Measurements from ENCODE around the gene BBS10.
"Not testable (repeated sequence)": the region's sequence is repeated elsewhere in the genome, so short reads cannot be mapped to it uniquely, and the experiment has no call there.

The BBS10 gene

DNA sequence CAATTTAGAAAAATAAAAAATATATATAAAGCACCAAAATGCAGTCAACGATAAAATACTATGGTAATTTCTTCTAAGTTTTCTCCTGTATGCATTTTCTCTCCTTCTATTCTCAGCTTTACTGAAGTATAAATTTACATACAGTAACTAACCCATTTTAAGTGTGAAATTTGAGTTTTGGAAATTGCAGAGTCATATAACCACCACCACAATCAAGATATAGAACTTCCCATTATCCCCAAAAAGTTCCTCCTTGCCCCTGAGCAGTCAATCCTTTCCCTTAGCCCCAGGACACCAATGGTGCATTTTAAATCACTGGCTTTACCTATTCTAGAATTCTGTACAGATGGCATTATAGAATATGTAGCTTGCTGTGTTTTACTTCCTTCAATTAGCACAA is 31.0 kb upstream of the BBS10 start:
- Histone ChIP-seq H3K27ac (no peak overlapping the region), H3K4me3 (ENCODE audit: low read depth in 1 of 2, low read length in 1 of 2) (no peak overlapping the region), H3K36me3 (peaks cover 85% of the 10 kb centered on the region), H3K4me1 (ENCODE audit: control insufficient read depth in 1 of 2, insufficient read depth in 1 of 2, low read depth in 1 of 2, low read length in 1 of 2) (no peaks in the 10 kb centered on the region), H3K9me3 (no peaks in the 10 kb centered on the region), H3K27me3 (no peaks in the 10 kb centered on the region)
- TF ChIP-seq, protein P1, sequence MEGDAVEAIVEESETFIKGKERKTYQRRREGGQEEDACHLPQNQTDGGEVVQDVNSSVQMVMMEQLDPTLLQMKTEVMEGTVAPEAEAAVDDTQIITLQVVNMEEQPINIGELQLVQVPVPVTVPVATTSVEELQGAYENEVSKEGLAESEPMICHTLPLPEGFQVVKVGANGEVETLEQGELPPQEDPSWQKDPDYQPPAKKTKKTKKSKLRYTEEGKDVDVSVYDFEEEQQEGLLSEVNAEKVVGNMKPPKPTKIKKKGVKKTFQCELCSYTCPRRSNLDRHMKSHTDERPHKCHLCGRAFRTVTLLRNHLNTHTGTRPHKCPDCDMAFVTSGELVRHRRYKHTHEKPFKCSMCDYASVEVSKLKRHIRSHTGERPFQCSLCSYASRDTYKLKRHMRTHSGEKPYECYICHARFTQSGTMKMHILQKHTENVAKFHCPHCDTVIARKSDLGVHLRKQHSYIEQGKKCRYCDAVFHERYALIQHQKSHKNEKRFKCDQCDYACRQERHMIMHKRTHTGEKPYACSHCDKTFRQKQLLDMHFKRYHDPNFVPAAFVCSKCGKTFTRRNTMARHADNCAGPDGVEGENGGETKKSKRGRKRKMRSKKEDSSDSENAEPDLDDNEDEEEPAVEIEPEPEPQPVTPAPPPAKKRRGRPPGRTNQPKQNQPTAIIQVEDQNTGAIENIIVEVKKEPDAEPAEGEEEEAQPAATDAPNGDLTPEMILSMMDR (IDR thresholded peaks at IDR 0.05) = no peak

DNA sequence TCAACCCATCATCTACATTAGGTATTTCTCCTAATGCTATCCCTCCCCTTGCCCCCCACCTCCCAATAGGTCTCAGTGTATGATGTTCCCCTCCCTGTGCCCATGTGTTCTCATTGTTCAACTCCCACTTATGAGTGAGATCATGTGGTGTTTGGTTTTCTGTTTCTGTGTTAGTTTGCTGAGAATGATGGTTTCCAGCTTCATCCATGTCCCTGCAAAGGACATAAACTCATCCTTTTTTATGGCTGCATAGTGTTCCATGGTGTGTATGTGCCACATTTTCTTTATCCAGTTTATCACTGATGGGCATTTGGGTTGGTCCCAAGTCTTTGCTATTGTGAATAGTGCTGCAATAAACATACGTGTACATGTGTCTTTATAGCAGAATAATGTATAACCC is 28.7 kb upstream of the BBS10 start:
- not testable (repeated sequence) for H3K9me3 ChIP-seq; H3K27me3 ChIP-seq; H3K4me3 ChIP-seq (ENCODE audit: low read depth in 1 of 2, low read length in 1 of 2); H3K27ac ChIP-seq; H3K4me1 ChIP-seq (ENCODE audit: control insufficient read depth in 1 of 2, insufficient read depth in 1 of 2, low read depth in 1 of 2, low read length in 1 of 2)
- peaks cover 89% of the 10 kb centered on the region for H3K36me3 ChIP-seq

DNA sequence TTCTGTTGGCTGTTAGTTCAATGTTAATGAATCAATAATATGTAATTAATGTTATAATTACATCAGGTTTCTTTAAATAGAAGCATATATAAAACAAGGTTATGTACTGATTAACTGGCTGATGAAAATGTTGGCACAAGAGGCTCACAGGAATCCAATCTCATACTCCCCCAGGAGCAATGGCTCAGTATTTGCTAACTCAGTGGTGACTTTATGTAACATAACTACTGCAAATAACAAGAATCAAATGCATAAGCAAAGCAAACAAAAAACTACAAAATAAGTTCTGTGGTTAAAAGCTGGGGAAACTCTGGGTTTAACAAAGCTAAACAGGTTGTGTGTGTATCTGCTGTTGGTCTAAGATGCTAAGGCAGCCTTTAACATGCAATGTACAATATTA is 27.7 kb upstream of the BBS10 start:
- TF ChIP-seq, protein P1 (IDR thresholded peaks at IDR 0.05) = no peak
- Histone ChIP-seq H3K4me1 (ENCODE audit: control insufficient read depth in 1 of 2, insufficient read depth in 1 of 2, low read depth in 1 of 2, low read length in 1 of 2) (no peaks in the 10 kb centered on the region), H3K9me3 (no peaks in the 10 kb centered on the region), H3K36me3 (peaks cover 87% of the 10 kb centered on the region), H3K27me3 (no peaks in the 10 kb centered on the region), H3K27ac (no peak overlapping the region), H3K4me3 (ENCODE audit: low read depth in 1 of 2, low read length in 1 of 2) (no peak overlapping the region)

DNA sequence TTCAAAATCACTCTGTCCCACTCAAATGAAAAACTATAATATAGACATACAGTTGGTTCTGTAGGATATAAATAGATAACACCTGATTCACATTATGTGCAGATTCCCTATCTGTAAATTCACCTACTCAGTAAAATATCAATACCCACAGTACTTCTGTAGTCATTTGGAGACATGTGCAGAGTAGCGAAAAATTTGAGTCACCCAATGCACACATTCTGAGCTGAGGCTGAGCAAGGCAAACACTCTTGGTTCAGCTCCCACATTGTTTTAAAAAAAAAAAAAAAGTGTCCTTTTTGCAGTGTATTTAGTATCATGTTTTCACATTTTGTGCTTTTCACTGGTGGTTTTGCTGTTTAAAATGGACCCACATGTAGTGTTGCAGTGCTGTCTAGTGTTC is 27.3 kb upstream of the BBS10 start:
- H3K36me3 ChIP-seq = peaks cover 91% of the 10 kb centered on the region
- no peaks in the 10 kb centered on the region for H3K4me1 ChIP-seq (ENCODE audit: control insufficient read depth in 1 of 2, insufficient read depth in 1 of 2, low read depth in 1 of 2, low read length in 1 of 2)
- no peak overlapping the region for H3K27ac ChIP-seq
- no peak overlapping the region for H3K4me3 ChIP-seq (ENCODE audit: low read depth in 1 of 2, low read length in 1 of 2)
- TF ChIP-seq, protein P1 (IDR thresholded peaks at IDR 0.05) = no peak
- H3K9me3 ChIP-seq = no peaks in the 10 kb centered on the region
- H3K27me3 ChIP-seq = no peaks in the 10 kb centered on the region

DNA sequence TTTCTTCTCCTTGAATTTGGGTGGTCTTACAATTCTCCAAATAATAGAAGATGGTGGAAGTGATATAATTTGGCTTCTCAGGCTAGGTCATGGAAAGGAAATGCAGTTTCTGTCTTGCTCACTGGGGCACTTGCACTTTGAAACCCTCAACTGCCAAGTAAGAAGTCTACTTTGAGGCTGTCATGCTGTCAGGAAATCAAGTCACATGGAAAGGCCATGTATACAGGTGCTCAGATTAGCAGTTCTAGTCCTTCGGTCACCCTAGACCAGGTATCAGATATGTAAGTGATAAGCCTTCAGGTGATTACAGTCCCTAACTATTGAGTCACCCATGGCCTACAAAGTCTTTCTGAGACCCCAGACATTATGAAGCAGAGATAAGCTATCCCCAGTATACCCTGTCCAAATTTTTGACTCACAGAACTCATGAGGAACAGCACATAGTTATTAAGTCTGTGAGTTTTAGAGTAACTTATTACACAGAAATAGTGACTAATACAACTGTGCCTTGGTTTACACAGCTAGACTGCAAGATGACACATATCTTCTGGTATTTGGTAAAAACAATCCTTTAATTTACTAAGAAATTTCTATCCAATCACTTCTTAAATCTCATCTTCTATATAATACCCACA is 26.3 kb upstream of the BBS10 start:
- TF ChIP-seq, protein P1 (IDR thresholded peaks at IDR 0.05) = no peak
- H3K27me3 ChIP-seq = no peaks in the 10 kb centered on the region
- no peak overlapping the region for H3K27ac ChIP-seq
- no peak overlapping the region for H3K4me3 ChIP-seq (ENCODE audit: low read depth in 1 of 2, low read length in 1 of 2)
- H3K36me3 ChIP-seq = peaks cover 94% of the 10 kb centered on the region
- no peaks in the 10 kb centered on the region for H3K4me1 ChIP-seq (ENCODE audit: control insufficient read depth in 1 of 2, insufficient read depth in 1 of 2, low read depth in 1 of 2, low read length in 1 of 2)
- no peaks in the 10 kb centered on the region for H3K9me3 ChIP-seq

DNA sequence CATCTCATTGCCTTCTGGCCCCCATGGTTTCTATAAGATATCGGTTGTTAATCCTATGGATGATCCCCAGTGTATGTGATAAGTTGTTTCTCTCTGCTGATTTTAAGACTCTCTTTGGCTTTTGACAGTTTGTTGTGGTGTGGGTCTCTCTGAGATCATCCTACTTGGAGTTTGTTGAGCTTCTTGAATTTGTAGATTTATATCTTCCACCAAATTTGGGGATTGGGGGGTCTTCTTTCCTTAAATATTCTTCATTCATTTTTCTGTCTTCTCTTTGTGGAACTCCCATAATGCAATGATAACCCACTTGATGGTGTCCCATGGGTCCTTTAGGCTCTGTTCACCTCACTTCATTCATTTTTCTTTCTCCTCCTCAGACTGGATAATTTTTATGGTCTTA is 20.0 kb upstream of the BBS10 start:
- Histone ChIP-seq H3K4me1 (ENCODE audit: control insufficient read depth in 1 of 2, insufficient read depth in 1 of 2, low read depth in 1 of 2, low read length in 1 of 2) (no peaks in the 10 kb centered on the region), H3K27ac (no peak overlapping the region), H3K9me3 (no peaks in the 10 kb centered on the region), H3K36me3 (peaks cover 91% of the 10 kb centered on the region), H3K27me3 (no peaks in the 10 kb centered on the region), H3K4me3 (ENCODE audit: low read depth in 1 of 2, low read length in 1 of 2) (no peak overlapping the region)
- TF ChIP-seq, protein P1 (IDR thresholded peaks at IDR 0.05) = no peak
